ENCODE data around the gene NOS1. TPM values are rescaled to one million over a fixed set of nuclear protein-coding genes. Genes with fewer than 3 reads are reported as not detected.

Gene NOS1
- polyA plus RNA-seq, 1 donor from 2014 or later = not detected

DNA sequence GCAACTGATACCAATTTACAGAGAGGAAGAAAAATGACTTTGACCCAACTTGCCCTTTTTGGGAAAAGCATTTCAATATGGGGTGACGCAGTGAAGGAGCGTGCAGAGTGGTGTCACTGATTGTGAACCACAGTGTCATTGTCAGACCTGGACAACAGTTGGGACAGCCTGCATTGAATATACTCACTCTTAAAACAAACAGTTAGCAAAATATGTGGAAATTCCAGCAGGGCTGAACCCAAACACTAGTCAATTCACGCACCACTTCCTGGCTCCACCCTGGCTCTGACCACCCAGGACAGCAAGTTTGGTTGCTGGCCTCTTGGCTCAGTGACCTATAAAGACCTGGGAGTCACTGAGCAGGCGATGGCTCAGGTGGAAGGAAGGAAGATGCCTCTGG is 61.3 kb downstream of the NOS1 start:
- Histone ChIP-seq H3K9ac (ENCODE audit: low read length) (no peak overlapping the region), H3K4me3 (ENCODE audit: low read length) (no peak overlapping the region), H3K79me2 (replicated peaks; ENCODE audit: insufficient read depth, low read length) (no peaks in the 10 kb centered on the region), H3K36me3 (ENCODE audit: insufficient read depth, low read length) (no peaks in the 10 kb centered on the region), H4K20me1 (ENCODE audit: insufficient read depth) (no peaks in the 10 kb centered on the region), H3K27ac (ENCODE audit: low read length) (no peak overlapping the region), H2AFZ (ENCODE audit: low read depth, low read length) (no peak overlapping the region), H3K4me2 (ENCODE audit: low read length) (no peak overlapping the region), H3K9me2 (ENCODE audit: insufficient read depth, low read length) (no peaks in the 10 kb centered on the region), H3F3A (ENCODE audit: insufficient read depth, low read length, poor library complexity, severe bottlenecking) (no peaks in the 10 kb centered on the region), H3K9me3 (ENCODE audit: low read length) (no peaks in the 10 kb centered on the region), H3K27me3 (ENCODE audit: insufficient read depth, low read depth, low read length) (no peaks in the 10 kb centered on the region)
- TF ChIP-seq RAD21 (conservative IDR thresholded peaks at IDR 0.05) = no peak
- TF ChIP-seq, protein P1, sequence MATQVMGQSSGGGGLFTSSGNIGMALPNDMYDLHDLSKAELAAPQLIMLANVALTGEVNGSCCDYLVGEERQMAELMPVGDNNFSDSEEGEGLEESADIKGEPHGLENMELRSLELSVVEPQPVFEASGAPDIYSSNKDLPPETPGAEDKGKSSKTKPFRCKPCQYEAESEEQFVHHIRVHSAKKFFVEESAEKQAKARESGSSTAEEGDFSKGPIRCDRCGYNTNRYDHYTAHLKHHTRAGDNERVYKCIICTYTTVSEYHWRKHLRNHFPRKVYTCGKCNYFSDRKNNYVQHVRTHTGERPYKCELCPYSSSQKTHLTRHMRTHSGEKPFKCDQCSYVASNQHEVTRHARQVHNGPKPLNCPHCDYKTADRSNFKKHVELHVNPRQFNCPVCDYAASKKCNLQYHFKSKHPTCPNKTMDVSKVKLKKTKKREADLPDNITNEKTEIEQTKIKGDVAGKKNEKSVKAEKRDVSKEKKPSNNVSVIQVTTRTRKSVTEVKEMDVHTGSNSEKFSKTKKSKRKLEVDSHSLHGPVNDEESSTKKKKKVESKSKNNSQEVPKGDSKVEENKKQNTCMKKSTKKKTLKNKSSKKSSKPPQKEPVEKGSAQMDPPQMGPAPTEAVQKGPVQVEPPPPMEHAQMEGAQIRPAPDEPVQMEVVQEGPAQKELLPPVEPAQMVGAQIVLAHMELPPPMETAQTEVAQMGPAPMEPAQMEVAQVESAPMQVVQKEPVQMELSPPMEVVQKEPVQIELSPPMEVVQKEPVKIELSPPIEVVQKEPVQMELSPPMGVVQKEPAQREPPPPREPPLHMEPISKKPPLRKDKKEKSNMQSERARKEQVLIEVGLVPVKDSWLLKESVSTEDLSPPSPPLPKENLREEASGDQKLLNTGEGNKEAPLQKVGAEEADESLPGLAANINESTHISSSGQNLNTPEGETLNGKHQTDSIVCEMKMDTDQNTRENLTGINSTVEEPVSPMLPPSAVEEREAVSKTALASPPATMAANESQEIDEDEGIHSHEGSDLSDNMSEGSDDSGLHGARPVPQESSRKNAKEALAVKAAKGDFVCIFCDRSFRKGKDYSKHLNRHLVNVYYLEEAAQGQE (IDR thresholded peaks at IDR 0.05; ENCODE audit: borderline replicate concordance) = no peak
- no peak for TF ChIP-seq EZH2 (IDR thresholded peaks at IDR 0.05; ENCODE audit: borderline replicate concordance, insufficient read depth, low read length, poor library complexity, severe bottlenecking)
- no peak for TF ChIP-seq EP300 (conservative IDR thresholded peaks at IDR 0.05; ENCODE audit: poor library complexity, severe bottlenecking)
- TF ChIP-seq, protein P2, sequence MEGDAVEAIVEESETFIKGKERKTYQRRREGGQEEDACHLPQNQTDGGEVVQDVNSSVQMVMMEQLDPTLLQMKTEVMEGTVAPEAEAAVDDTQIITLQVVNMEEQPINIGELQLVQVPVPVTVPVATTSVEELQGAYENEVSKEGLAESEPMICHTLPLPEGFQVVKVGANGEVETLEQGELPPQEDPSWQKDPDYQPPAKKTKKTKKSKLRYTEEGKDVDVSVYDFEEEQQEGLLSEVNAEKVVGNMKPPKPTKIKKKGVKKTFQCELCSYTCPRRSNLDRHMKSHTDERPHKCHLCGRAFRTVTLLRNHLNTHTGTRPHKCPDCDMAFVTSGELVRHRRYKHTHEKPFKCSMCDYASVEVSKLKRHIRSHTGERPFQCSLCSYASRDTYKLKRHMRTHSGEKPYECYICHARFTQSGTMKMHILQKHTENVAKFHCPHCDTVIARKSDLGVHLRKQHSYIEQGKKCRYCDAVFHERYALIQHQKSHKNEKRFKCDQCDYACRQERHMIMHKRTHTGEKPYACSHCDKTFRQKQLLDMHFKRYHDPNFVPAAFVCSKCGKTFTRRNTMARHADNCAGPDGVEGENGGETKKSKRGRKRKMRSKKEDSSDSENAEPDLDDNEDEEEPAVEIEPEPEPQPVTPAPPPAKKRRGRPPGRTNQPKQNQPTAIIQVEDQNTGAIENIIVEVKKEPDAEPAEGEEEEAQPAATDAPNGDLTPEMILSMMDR (IDR thresholded peaks at IDR 0.05; ENCODE audit: poor library complexity, severe bottlenecking) = no peak

DNA sequence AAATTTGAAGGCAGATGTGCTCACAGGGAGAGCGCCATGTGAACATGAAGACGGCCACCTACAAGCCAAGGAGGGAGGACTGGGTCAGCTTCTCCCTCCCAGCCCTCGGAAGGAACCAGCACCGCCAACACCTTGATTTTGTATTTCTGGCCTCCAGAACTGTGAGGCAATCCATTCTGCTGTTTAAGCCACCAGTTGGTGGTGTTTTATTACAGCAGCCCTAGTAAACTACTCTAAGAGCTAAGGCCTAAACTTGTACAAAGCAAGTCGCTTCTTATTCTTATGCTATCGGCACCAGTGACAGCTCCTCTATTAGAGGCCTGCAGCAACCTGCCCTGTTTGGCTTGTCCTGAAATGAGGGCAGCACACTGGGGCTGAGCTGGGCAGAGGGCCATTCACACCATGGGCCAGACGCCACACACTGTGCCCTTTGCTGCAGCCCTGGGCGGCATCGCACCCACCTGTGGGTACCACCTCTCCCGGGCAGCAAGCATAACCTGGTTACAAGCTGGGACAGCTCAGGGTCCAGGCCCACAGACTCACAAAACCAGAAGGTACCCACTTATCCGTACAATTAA is 62.7 kb downstream of the NOS1 start:
- Histone ChIP-seq H2AFZ (ENCODE audit: low read depth, low read length) (no peak overlapping the region), H3K9me2 (ENCODE audit: insufficient read depth, low read length) (no peaks in the 10 kb centered on the region), H3K79me2 (replicated peaks; ENCODE audit: insufficient read depth, low read length) (no peaks in the 10 kb centered on the region), H4K20me1 (ENCODE audit: insufficient read depth) (no peaks in the 10 kb centered on the region), H3K9ac (ENCODE audit: low read length) (no peak overlapping the region), H3K4me2 (ENCODE audit: low read length) (no peak overlapping the region), H3K4me3 (ENCODE audit: low read length) (no peak overlapping the region), H3K27ac (ENCODE audit: low read length) (no peak overlapping the region), H3K36me3 (ENCODE audit: insufficient read depth, low read length) (no peaks in the 10 kb centered on the region), H3K9me3 (ENCODE audit: low read length) (no peaks in the 10 kb centered on the region), H3F3A (ENCODE audit: insufficient read depth, low read length, poor library complexity, severe bottlenecking) (no peaks in the 10 kb centered on the region), H3K27me3 (ENCODE audit: insufficient read depth, low read depth, low read length) (no peaks in the 10 kb centered on the region)
- TF ChIP-seq TAF1 (IDR thresholded peaks at IDR 0.05; ENCODE audit: low read depth) = no peak
- no peak for TF ChIP-seq SMC3 (conservative IDR thresholded peaks at IDR 0.05; ENCODE audit: poor library complexity)
- TF ChIP-seq, protein P1 (IDR thresholded peaks at IDR 0.05; ENCODE audit: borderline replicate concordance) = no peak
- TF ChIP-seq EZH2 (IDR thresholded peaks at IDR 0.05; ENCODE audit: borderline replicate concordance, insufficient read depth, low read length, poor library complexity, severe bottlenecking) = no peak
- TF ChIP-seq EP300 (conservative IDR thresholded peaks at IDR 0.05; ENCODE audit: poor library complexity, severe bottlenecking) = no peak
- TF ChIP-seq, protein P2 (IDR thresholded peaks at IDR 0.05; ENCODE audit: poor library complexity, severe bottlenecking) = no peak
- no peak for TF ChIP-seq RAD21 (conservative IDR thresholded peaks at IDR 0.05)
- no peak for TF ChIP-seq MXI1 (conservative IDR thresholded peaks at IDR 0.05; ENCODE audit: poor library complexity, severe bottlenecking)
- TF ChIP-seq POLR2AphosphoS5 (IDR thresholded peaks at IDR 0.05) = no peak
